ENCODE data around the gene ADAD1.
A peak's percentile ranks its signal among the peaks of the same experiment; 100 is the strongest.

Gene ADAD1

GRCh38 chr4:122456231-122457116, 77.7 kb downstream of the ADAD1 start, which contains the start of gene IL2:
Gene IL2 (minus strand): TSS chr4:122456725. CDS start chr4:122456440, 285 bp downstream.
- DNase-seq (ENCODE audit: low read depth): no peak

DNA sequence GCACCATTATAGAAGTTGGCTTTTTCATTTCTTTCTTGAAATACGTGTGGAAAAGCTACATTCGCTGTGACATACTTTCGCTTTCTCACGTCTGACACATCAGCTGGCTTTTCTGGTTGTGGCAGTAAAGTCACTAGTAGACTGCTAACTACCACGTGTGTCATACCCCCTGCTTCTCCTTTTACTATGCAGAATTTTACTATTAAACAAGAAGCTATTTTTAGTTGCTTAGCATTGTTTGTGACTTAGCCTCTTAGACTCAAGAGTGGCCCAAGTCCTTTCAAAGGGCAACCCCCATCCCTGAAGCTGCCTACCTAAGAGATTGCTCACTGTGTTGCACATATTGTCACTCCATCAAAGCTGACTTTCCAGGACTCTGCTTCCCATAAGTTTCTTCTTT, 79.8 kb downstream of the ADAD1 start:
- DNase-seq (ENCODE audit: low read depth): peak; percentile 41

- no peak for DNase-seq (ENCODE audit: low read depth)
These were observed 90.6 kb downstream of the ADAD1 start for GRCh38 chr4:122469457-122469856.

DNA sequence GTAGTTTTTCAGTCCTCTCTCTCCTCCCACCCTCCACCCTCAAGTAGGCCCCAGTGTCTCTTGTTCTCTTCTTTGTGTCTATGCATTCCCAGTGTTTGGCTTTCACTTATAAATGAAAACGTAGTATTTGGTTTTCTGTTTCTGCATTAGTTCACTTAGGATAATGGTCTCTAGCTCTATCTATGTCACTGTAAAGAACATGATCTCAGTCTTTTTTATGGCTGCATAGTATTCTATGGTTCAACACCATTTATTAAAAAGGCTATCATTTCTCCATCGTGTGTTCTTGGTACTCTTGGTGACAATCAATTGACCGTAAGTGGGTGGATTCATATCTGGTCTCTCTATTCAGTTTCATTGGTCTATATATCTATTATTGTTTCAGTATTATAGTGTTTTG, 96.4 kb downstream of the ADAD1 start:
- DNase-seq (ENCODE audit: low read depth): no peak

DNA sequence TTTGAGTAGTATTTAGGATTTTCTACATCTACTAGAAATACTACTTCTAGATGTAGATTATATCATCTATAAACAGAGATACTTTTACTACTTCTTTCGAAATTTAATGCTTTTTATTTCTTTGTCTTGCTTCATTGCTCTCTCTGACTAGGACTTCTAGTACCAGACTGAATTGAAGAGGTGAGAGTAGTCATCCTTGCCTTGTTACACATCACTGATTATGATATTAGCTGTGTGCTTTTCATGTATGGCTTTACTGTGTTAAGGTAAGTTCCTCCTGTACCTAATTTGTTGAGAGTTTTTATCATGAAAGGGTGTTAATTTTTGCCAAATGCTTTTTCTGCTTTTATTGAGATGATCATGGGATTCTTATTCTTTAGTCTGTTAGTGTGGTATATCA, 97.3 kb downstream of the ADAD1 start:
- no peak for DNase-seq (ENCODE audit: low read depth)

DNA sequence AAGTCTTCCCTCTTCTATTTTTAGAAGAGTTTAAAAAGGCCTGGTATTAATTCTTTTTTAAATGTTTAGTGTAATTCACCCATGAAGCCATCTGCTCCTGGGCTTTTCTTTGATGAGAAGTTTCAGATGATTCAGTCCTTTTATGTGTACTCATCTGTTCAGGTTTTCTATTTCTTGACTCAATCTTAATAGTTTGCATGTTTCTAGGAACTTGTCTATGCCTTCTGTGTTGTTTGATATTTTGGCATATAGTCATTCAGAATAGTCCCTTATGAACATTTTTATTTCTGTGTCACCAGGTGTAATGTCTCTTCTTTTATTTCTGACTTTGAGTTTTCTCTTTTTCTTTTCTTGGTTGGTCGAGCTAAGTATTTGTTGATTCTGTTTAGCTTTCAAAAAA, 97.9 kb downstream of the ADAD1 start:
- no peak for DNase-seq (ENCODE audit: low read depth)
